ENCODE results near the gene ZNF467. TPM values are rescaled to one million over a fixed set of nuclear protein-coding genes. Genes with fewer than 3 reads are reported as not detected.

Gene ZNF467, protein sequence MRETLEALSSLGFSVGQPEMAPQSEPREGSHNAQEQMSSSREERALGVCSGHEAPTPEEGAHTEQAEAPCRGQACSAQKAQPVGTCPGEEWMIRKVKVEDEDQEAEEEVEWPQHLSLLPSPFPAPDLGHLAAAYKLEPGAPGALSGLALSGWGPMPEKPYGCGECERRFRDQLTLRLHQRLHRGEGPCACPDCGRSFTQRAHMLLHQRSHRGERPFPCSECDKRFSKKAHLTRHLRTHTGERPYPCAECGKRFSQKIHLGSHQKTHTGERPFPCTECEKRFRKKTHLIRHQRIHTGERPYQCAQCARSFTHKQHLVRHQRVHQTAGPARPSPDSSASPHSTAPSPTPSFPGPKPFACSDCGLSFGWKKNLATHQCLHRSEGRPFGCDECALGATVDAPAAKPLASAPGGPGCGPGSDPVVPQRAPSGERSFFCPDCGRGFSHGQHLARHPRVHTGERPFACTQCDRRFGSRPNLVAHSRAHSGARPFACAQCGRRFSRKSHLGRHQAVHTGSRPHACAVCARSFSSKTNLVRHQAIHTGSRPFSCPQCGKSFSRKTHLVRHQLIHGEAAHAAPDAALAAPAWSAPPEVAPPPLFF
- total RNA-seq: under 1 TPM in 1 of 2 donors, not detected in 1; 0.42 TPM

DNA sequence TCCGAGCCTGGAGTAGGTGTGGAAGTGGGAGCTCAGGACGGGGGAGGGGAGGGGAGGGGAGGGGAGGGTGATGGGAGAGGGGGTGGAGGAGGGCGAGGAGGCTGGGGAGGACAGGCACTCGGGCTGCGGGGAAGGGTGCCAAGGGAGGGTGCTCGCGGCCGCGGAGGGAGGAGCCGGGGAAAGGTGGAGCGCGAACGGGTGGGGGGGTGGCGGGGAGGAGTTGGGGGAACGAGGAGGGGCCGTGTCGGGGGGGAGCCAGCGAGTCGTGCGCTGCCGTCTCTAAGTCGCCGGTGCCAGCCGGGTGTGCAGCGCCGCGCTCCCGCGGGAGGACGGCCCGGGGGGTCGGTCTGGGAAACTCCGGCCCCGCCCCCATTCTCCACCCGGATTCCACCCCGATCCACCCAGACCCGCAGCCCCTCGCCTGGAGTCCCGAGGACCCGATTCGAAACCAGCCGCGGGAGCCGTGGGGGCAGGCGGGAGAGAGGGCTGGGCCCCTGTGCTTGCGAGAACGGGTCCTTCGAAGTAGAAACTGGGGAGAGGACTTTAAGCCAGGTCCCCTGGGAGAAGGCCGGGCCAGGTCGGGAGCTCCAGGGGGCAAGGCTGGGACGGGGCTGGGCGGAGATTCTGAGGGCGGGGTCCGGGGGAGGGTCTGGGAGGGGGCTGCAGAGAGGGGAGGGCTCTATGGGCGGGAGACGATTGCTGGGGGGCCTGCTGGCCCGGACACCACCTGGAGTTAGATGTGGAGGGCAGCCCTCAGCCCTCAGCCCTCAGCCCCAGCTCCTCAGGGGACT, at the start of gene ZNF467:
Gene ZNF467, minus strand, starts transcription at position 143 of the 791 bp plus-strand sequence. CDS start 2,556 bp downstream, outside the sequence.
- ATAC-seq (replicated peaks): no peak
- Mint-ChIP-seq H3K27ac (no peak within 1 kb of the TSS), H3K27me3 (no peaks in the 10 kb centered on the region), H3K4me1 (no peaks in the 10 kb centered on the region), H3K4me3 (peak within 1 kb of the TSS; percentile 65), H3K36me3 (ENCODE audit: low read depth) (no peaks in the 10 kb centered on the region), H3K9me3 (no peaks in the 10 kb centered on the region)

DNA sequence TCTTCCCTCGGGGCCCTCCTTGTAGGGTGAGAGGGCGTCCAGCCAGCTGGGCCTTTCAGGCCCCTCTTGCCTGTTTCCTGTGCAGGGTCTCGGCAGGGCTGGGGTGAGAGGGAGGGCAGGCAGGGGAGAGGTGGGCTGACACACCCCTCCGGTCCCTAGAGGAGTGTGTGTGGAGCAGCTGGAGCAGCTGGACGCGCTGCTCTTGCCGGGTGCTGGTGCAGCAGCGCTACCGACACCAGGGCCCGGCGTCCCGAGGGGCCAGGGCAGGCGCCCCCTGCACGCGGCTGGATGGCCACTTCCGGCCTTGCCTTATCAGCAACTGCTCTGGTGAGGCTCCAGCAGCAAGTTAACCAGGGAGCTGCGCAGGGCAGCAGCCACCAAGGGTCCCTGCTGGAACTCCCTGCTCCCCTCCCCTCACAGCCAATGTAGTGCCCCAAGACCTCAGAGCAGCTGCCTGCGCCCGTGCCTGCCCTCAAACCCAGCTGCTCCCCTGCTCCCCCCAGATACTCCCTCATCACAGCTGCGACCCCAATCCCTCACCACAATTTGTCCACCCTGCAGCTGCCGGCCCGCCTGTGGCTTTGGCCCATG, 49.1 kb upstream of the ZNF467 start:
- Mint-ChIP-seq H3K36me3 (ENCODE audit: low read depth) (no peaks in the 10 kb centered on the region), H3K27me3 (no peaks in the 10 kb centered on the region), H3K4me3 (no peak overlapping the region), H3K9me3 (no peaks in the 10 kb centered on the region), H3K4me1 (no peaks in the 10 kb centered on the region), H3K27ac (no peak overlapping the region)
- no peak for ATAC-seq (replicated peaks)

DNA sequence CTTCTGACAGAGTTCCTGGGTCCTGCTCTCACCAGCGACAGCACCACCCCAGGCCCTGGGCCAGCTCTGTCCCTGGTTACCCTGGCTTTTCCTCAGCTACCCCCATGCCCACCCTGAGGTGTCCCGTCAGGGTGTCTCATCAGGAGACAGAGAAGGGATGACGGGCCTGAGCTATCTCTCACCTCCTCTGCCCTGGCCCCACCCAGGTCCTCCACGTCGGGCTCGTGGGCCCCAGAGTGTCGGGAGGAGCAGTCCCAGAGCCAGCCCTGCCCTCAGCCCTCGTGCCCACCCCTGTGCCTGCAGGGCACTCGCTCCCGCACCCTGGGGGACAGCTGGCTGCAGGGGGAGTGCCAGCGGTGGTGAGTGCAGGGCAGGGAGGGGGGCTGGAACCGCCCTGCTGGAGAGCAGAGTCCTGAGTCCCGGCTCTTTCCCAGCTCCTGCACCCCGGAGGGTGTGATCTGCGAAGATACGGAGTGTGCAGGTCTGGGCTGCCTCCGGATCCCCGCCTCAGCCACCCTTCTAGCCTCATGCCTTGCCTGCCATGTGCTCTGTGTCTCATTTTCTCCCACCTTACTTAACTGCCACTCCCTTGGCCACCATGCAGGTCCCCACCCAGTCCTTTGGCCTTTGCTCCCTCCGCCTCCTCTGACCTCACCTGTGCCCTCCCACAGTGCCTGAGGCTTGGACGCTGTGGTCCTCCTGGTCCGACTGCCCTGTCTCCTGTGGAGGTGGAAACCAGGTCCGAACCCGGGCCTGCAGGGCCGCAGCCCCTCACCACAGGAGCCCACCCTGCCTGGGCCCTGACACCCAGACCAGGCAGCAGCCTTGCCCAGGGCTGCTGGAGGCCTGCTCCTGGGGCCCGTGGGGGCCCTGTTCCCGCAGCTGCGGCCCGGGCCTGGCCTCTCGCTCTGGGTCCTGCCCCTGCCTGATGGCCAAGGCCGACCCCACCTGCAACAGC, 48.1 kb upstream of the ZNF467 start:
- Mint-ChIP-seq H3K27me3 (no peaks in the 10 kb centered on the region), H3K4me1 (no peaks in the 10 kb centered on the region)
- no peak for ATAC-seq (replicated peaks)

DNA sequence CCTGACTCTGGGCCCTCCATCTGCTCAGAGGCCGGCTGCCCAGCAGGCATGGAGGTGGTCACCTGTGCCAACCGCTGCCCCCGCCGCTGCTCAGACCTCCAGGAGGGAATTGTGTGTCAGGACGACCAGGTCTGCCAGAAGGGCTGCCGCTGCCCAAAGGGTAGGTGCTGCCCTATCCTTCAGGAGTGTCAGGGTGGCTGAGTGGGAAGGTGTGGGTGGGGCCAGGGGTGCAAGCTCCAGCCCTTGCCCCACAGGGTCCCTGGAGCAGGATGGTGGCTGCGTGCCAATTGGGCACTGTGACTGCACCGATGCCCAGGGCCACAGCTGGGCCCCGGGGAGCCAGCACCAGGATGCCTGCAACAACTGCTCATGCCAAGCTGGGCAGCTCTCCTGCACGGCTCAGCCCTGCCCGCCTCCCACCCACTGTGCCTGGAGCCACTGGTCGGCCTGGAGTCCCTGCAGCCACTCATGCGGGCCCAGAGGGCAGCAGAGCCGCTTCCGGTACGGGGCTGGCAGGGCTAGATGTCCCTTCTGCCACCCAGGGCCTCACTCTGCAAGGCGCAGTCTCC, 47.3 kb upstream of the ZNF467 start:
- Mint-ChIP-seq H3K36me3 (ENCODE audit: low read depth) (no peaks in the 10 kb centered on the region), H3K27me3 (no peaks in the 10 kb centered on the region), H3K27ac (no peak overlapping the region), H3K4me1 (no peaks in the 10 kb centered on the region), H3K9me3 (no peaks in the 10 kb centered on the region), H3K4me3 (no peak overlapping the region)
- ATAC-seq (replicated peaks): no peak

More for the DNA sequence above, 48.1 kb upstream of the ZNF467 start:
- no peak overlapping the region for H3K27ac Mint-ChIP-seq
- no peak overlapping the region for H3K4me3 Mint-ChIP-seq
- no peaks in the 10 kb centered on the region for H3K36me3 Mint-ChIP-seq (ENCODE audit: low read depth)
- H3K9me3 Mint-ChIP-seq: no peaks in the 10 kb centered on the region

DNA sequence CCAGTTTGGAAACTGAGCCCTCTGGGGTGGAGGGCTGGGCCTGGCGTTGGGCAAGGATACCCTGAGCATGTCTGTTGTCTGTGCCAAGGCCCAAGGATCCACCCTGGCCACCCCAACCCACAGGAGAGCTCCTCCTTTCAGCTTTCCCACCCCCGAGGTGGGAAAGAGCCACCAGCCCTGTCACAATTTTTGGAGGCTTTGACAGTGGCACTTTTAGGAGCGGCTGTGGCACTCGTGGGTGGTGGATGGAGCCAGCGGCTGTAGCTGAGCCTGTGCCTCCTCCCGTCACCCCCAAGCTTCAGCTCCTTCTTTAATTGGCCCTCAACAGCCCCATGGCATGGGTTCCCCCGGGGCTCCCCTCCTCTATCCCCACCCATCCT, 46.6 kb upstream of the ZNF467 start:
- Mint-ChIP-seq H3K9me3 (no peaks in the 10 kb centered on the region), H3K4me3 (no peak overlapping the region), H3K36me3 (ENCODE audit: low read depth) (no peaks in the 10 kb centered on the region), H3K4me1 (no peaks in the 10 kb centered on the region), H3K27me3 (no peaks in the 10 kb centered on the region), H3K27ac (no peak overlapping the region)
- ATAC-seq (replicated peaks): no peak

DNA sequence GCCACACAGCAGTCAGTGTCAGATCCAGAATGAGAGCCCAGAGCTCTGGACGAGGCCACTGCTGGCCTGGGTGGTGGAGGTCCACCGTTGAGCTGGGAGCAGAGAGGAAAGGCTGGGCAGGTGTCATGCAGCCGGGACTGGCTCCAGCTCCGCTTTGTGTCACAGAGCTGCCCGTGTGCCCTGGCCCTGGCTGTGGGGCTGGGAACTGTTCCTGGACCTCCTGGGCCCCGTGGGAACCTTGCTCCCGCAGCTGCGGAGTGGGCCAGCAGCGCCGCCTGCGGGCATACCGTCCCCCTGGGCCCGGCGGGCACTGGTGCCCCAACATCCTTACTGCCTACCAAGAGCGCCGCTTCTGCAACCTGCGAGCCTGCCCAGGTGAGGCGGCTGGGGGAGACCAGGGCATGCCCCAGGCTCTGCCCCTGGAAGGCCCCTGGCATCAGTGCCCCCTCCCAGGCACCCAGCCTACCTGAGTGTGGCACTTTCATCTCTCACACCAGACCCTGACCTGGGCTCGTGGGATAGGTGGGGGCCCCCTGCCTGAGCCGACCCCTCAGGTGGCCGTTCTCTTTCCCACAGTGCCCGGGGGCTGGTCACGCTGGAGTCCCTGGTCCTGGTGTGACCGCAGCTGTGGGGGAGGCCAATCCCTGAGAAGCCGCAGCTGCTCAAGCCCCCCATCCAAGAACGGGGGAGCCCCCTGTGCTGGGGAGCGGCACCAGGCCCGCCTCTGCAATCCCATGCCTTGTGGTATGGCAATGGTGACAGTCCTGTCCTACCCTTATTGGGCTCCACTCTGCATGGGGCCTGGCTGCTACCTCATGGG, 46.0 kb upstream of the ZNF467 start:
- no peak for ATAC-seq (replicated peaks)
- Mint-ChIP-seq H3K27ac (no peak overlapping the region), H3K36me3 (ENCODE audit: low read depth) (no peaks in the 10 kb centered on the region), H3K4me1 (no peaks in the 10 kb centered on the region), H3K27me3 (no peaks in the 10 kb centered on the region), H3K9me3 (no peaks in the 10 kb centered on the region), H3K4me3 (no peak overlapping the region)

DNA sequence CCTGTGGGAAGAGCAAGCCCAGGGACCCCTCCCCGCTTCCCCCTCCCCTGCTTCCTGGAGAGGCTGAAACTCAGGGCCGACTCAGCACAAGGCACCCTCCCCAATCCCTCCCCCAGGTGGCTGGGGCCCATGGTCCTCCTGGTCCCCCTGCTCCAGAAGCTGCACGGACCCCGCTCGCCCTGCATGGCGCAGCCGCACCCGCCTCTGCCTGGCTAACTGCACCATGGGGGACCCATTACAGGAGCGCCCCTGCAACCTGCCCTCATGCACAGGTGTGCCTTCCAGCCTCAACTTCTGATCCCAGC, 45.1 kb upstream of the ZNF467 start:
- H3K4me3 Mint-ChIP-seq: no peak overlapping the region
- H3K4me1 Mint-ChIP-seq: no peaks in the 10 kb centered on the region
- no peak overlapping the region for H3K27ac Mint-ChIP-seq
- ATAC-seq (replicated peaks): no peak
- H3K36me3 Mint-ChIP-seq (ENCODE audit: low read depth): no peaks in the 10 kb centered on the region
- H3K9me3 Mint-ChIP-seq: no peaks in the 10 kb centered on the region
- H3K27me3 Mint-ChIP-seq: no peaks in the 10 kb centered on the region

DNA sequence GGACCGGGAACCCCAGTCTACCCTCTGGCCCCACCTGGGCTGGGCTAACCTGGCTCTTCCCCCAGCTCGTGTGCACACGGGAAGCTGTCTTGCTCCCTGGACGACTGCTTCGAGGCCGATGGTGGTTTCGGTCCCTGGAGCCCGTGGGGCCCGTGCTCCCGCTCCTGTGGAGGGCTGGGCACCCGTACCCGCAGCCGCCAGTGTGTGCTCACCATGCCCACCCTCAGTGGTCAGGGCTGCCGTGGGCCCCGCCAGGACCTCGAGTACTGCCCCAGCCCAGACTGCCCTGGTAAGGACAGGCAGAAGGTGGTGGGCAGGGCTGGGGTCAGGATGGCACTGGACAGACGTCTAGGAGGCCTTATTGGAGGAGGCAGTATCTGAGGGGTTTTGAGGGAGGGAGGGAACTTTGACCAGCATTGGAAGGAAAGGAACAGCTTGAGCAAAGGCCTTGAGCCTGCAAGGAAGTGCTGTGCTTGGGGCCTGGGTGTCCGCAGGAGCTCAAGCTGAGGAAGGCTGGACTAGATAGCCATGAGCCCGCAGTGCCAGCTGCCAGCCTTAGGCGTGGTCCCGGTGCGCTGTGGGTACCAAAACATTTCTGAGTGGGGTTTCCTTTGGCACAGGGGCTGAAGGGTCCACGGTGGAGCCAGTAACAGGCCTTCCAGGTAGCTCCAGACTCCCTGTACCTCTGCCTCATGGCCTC, 44.6 kb upstream of the ZNF467 start:
- ATAC-seq (replicated peaks): no peak
- Mint-ChIP-seq H3K9me3 (no peaks in the 10 kb centered on the region), H3K36me3 (ENCODE audit: low read depth) (no peaks in the 10 kb centered on the region), H3K27me3 (no peaks in the 10 kb centered on the region), H3K27ac (no peak overlapping the region), H3K4me1 (no peaks in the 10 kb centered on the region), H3K4me3 (no peak overlapping the region)

DNA sequence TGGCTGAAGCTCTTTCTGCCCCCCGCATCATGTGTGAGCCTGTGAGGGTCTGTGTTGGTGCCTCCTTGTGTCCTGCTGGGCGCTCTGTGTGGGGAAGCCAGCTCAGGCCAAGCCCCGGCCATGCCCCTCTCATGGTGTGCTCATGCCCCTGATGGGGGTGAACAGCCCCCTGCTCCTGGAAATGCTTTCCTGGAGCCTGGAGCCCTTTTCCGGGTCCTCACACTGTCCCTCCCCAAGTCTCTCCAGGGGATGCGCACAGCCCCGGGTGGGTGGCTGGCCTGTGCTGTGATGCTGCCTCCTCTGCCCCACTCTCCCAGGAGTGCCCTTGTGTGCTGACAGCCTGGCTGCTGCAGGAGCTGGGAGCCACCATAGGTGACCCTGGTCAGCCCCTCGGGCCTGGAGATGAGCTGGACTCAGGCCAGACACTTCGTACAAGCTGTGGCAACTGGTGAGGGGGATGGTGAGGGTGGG, 43.9 kb upstream of the ZNF467 start:
- no peaks in the 10 kb centered on the region for H3K9me3 Mint-ChIP-seq
- H3K27me3 Mint-ChIP-seq: no peaks in the 10 kb centered on the region
- no peak for ATAC-seq (replicated peaks)
- no peaks in the 10 kb centered on the region for H3K4me1 Mint-ChIP-seq
- no peaks in the 10 kb centered on the region for H3K36me3 Mint-ChIP-seq (ENCODE audit: low read depth)
- H3K27ac Mint-ChIP-seq: no peak overlapping the region
- no peak overlapping the region for H3K4me3 Mint-ChIP-seq

DNA sequence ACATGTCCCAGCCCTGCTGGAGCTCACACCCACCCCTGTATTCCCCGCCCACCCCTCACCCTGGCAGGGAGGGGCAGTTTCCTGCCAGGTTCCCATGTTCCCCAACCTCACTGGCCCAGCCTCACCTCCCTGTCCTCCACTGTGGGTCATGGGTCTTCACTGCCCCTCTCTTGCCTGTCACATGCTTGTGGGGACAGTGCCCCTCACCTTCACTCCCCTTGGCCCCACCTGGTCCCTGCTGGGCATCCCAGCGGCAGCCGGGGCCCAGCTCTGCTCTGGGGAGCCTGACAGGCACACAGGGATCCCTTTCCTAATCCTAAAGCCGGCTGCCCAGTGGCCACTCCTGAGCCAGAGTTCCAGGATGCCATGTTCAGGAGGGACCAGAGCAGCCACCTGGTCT, 43.4 kb upstream of the ZNF467 start:
- no peak overlapping the region for H3K27ac Mint-ChIP-seq
- no peaks in the 10 kb centered on the region for H3K27me3 Mint-ChIP-seq
- H3K4me1 Mint-ChIP-seq: no peaks in the 10 kb centered on the region
- H3K4me3 Mint-ChIP-seq: no peak overlapping the region
- ATAC-seq (replicated peaks): no peak
- no peaks in the 10 kb centered on the region for H3K36me3 Mint-ChIP-seq (ENCODE audit: low read depth)
- H3K9me3 Mint-ChIP-seq: no peaks in the 10 kb centered on the region

DNA sequence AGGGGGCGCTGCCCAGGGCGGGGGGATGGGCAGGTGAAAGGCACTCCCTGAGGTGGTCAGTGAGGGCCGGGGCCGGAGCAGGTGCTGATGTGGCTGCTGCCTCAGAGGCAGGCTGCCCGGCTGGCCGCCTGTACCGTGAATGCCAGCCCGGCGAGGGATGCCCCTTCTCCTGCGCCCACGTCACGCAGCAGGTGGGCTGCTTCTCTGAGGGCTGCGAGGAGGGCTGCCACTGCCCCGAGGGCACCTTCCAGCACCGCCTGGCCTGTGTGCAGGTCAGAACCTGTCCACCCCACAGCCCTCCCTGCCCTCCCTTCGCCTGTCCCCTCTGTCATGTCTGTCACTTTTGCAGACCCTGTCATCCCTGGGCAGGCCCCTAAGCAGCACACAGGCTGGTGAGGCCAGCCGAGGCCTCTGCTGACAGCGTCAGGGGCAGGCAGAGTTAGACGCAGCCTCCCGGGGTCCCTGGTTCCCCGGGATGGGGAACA, 42.9 kb upstream of the ZNF467 start:
- Mint-ChIP-seq H3K27ac (no peak overlapping the region), H3K9me3 (no peaks in the 10 kb centered on the region), H3K4me1 (no peaks in the 10 kb centered on the region), H3K4me3 (no peak overlapping the region), H3K27me3 (no peaks in the 10 kb centered on the region), H3K36me3 (ENCODE audit: low read depth) (no peaks in the 10 kb centered on the region)
- ATAC-seq (replicated peaks): no peak

DNA sequence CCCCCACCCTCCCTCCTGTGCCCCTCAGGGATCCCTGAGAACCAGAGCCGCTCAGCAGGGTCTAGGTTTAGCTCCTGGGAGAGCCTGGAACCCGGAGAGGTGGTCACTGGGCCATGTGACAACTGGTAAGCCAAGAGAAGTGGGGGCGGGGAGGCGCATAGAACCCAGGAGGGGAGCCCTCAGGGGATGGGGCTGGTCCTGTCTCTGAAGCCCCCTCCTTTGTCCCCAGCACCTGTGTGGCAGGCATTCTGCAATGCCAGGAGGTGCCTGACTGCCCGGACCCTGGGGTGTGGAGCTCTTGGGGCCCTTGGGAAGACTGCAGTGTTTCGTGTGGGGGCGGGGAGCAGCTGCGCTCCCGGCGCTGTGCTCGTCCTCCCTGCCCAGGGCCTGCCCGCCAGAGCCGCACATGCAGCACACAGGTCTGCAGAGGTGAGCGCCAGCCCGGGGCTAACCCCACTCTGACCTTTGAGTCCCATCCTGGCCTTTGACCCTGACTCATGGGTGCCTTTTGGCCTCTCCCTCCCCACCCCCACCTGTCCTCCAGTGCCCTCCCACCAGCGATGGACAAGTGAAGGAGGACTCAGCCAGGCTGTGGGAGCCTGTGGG, 42.4 kb upstream of the ZNF467 start:
- Mint-ChIP-seq H3K4me1 (no peaks in the 10 kb centered on the region), H3K4me3 (no peak overlapping the region), H3K36me3 (ENCODE audit: low read depth) (no peaks in the 10 kb centered on the region), H3K27me3 (no peaks in the 10 kb centered on the region), H3K27ac (no peak overlapping the region), H3K9me3 (no peaks in the 10 kb centered on the region)
- no peak for ATAC-seq (replicated peaks)

All from activated T-helper 17 cell treated with anti-CD3 and anti-CD28 coated beads, Interleukin-2, amount 50 U/mL, for 72 hours (primary cell).